ENCODE data around the gene ETS2.
A peak's percentile ranks its signal among the peaks of the same experiment; 100 is the strongest.

DNA sequence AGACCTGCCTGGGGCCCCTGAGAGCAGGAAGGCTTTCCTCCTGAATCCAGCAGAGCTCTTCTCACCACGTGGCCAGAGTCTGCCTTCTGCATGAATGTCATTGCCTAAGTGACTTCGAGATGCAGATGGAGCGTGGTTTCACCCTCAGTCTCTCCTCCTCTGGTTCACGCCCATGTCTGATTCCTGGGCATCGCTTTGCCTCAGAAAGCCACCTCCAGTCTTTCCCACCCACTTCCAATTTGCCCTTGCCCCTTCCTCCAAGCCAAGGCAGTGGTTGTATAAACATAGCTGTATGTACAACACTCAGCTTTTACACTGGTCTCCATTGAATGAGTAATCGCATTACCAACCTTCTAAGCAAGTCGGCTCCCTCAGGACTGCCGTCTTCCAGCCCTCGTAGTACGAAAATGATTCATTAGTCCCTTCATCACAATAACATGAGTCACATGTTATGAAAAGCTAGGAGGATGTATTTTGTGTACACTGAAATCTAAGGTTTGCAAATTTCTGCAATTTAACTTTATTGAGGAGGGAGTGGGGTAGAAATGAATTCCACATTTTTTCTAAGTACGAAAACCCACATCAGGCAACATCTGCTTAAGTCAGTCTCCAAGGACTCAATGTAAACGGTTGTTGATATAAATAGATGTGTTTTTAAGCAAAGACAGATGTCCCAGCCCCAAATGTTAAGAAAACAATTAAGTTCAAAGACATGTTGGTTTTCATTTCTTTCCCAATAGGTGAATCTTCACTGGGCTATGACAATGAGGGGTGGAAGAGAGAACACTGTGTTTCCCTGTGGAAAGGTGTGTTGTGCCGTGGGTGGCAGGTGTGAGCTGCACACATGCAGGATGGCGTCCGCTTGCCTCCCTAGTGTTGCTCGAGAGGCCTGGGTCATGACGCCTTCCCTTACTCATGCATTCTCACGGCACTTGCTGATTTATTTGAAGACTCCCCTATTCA lies 32.3 kb upstream of the ETS2 start:
- TF ChIP-seq, protein P1, sequence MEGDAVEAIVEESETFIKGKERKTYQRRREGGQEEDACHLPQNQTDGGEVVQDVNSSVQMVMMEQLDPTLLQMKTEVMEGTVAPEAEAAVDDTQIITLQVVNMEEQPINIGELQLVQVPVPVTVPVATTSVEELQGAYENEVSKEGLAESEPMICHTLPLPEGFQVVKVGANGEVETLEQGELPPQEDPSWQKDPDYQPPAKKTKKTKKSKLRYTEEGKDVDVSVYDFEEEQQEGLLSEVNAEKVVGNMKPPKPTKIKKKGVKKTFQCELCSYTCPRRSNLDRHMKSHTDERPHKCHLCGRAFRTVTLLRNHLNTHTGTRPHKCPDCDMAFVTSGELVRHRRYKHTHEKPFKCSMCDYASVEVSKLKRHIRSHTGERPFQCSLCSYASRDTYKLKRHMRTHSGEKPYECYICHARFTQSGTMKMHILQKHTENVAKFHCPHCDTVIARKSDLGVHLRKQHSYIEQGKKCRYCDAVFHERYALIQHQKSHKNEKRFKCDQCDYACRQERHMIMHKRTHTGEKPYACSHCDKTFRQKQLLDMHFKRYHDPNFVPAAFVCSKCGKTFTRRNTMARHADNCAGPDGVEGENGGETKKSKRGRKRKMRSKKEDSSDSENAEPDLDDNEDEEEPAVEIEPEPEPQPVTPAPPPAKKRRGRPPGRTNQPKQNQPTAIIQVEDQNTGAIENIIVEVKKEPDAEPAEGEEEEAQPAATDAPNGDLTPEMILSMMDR (IDR thresholded peaks at IDR 0.05 in 2 of 3, conservative IDR thresholded peaks at IDR 0.05 in 1 of 3; ENCODE audit: control insufficient read depth in 2 of 3, extremely low read depth in 1 of 3, insufficient read depth in 1 of 3, low read depth in 3 of 3, low read length in 3 of 3) = no peak
- TF ChIP-seq RAD21 (IDR thresholded peaks at IDR 0.05; ENCODE audit: insufficient read depth, low read depth, low read length) (no peak), CREM (IDR thresholded peaks at IDR 0.05; ENCODE audit: low read depth) (peak; percentile 16; the same call in 1 of the 2 replicates), YBX1 (IDR thresholded peaks at IDR 0.05) (no peak), NFIC (IDR thresholded peaks at IDR 0.05; ENCODE audit: low read depth, low read length) (0 out of 2 replicates have a peak, but pooled peaks have one; percentile 45), BHLHE40 (IDR thresholded peaks at IDR 0.05; ENCODE audit: borderline replicate concordance in 1 of 2, low read depth in 2 of 2, low read length in 1 of 2) (no peak), ASH2L (IDR thresholded peaks at IDR 0.05; ENCODE audit: borderline replicate concordance, low read depth) (no peak), NR2C2 (IDR thresholded peaks at IDR 0.05; ENCODE audit: borderline replicate concordance, control insufficient read depth, insufficient read length, low read depth) (no peak), POLR2A (IDR thresholded peaks at IDR 0.05; ENCODE audit: low read depth, low read length) (no peak), POLR2AphosphoS2 (IDR thresholded peaks at IDR 0.05; ENCODE audit: low read depth, low read length) (no peak), TAF1 (IDR thresholded peaks at IDR 0.05; ENCODE audit: borderline replicate concordance, low read depth, low read length) (no peak), RCOR1 (conservative IDR thresholded peaks at IDR 0.05; ENCODE audit: low read depth, low read length) (no peak), EZH2 (IDR thresholded peaks at IDR 0.05; ENCODE audit: borderline replicate concordance, control insufficient read depth, low read depth, low read length) (no peak)
- TF ChIP-seq, protein P2, sequence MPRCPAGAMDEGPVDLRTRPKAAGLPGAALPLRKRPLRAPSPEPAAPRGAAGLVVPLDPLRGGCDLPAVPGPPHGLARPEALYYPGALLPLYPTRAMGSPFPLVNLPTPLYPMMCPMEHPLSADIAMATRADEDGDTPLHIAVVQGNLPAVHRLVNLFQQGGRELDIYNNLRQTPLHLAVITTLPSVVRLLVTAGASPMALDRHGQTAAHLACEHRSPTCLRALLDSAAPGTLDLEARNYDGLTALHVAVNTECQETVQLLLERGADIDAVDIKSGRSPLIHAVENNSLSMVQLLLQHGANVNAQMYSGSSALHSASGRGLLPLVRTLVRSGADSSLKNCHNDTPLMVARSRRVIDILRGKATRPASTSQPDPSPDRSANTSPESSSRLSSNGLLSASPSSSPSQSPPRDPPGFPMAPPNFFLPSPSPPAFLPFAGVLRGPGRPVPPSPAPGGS (IDR thresholded peaks at IDR 0.05; ENCODE audit: borderline replicate concordance, insufficient read depth, low read depth, low read length, poor library complexity, severe bottlenecking) = no peak
